ENCODE results near the gene PBLD.
"Not testable (repeated sequence)": the region's sequence is repeated elsewhere in the genome, so short reads cannot be mapped to it uniquely, and the experiment has no call there.

The PBLD gene

DNA sequence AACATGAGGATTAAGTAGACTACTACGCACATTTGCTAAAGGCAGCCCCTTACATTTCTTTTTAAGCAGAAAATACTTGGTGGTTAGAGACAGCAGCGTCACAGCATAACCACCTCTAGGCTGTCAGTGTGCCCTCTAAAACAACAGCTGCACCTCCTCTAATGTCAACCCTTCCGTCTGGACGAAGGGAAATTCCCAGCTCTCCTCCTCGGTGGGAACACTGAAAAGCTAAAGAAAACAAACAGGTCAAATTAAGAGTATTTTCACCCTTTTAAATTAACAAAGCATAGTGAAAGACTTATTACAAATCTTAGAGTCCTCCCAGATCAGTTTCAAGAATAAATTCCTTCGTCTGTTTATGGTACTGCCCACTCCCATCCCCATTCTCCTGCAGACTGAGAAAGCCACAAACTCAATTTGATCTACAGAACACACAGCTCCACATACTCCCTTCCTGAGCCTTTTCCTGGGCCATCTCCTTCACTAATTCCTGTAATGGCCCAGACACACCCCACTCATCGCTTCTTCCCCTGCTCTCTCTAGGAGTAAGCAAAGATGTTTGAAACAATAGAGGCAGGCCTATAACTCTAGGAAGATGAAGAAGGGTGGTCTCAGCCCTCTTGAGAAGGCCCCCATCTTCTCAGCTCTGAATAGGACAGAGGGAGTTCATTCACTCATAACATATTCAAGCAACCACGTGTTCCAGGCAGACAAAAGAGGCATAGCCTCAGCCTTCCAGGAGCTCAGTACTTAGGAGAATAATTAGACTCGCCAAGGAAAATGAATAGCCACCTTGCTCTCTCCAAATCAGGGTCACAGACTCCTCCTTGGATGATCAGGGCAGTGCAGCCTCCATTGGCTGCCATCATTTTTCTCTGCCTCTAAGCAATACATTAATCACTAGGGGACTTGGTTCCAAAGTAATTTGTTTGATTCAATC is 48.4 kb downstream of the PBLD start:
- in situ Hi-C loops (cut with HindIII; ENCODE audit: low sequenced_read_pairs): no loop called here

DNA sequence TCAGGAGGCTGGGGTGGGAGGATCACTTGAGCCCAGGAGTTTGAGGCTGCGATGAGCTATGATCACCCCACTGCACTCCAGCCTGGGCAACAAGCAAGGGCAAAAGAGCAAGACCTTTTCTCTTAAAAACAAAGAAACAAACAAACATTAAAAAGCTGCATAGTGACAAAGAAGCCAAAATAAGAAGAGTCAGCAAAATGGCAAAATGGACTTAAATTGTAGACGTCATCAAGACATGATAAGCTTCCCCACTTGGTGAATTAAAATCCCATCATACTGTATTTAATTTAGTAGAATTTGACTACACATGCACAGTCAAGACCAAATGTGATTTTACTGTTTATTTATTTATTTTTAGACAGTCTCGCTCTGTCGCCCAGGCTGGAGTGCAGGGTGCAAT is 52.0 kb downstream of the PBLD start:
- in situ Hi-C loops (cut with HindIII; ENCODE audit: low sequenced_read_pairs): no loop called here

DNA sequence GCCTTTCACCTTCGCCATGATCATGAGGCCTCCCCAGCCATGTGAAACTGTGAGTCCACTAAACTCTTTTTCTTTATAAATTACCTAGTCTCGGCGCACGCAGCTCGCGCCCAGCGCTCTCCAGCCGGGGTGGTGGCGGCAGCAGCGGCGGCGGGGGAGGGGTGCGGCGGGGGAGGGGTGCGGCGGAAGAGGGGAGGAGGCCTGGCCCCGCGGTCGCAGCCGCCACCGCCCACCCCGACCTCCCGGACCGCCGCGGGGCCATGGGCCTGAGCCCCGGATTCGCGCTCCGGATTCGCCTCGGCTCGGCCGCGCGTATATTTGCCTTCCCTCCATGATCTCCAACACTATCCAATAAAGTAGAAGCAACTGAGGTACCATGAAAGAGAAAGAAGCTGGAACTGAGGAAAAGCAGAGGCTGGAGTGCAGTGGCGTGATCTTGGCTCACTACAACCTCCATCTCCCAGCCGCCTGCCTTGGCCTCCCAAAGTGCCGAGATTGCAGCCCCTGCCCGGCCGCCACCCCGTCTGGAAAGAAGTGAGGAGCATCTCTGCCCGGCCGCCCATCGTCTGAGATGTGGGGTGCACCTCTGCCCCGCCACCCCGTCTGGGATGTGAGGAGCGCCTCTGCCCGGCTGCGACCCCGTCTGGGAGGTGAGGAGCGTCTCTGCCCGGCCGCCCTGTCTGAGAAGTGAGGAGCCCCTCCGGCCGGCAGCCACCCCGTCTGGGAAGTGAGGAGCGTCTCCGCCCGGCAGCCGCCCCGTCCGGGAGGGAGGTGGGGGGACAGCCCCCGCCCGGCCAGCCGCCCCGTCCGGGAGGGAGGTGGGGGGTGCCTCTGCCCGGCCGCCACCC is 53.6 kb downstream of the PBLD start:
- in situ Hi-C loops (cut with HindIII; ENCODE audit: low sequenced_read_pairs): not testable (repeated sequence)

DNA sequence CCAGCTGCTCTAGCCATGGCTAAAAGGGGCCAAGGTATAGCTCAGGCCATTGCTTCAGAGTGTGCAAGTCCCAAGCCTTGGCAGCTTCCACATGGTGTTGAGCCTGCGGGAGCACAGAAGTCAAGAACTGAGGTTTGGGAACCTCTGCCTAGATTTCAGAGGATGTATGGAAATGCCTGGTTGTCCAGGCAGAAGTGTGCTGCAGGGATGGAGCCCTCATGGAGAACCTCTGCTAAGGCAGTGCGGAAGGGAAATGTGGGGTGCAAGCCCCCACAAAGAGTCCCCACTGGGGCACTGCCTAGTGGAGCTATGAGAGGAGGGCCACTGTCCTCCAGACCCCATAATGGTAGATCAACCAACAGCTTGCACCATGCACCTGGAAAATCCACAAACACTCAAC is 54.9 kb downstream of the PBLD start:
- in situ Hi-C loops (cut with HindIII; ENCODE audit: low sequenced_read_pairs): not testable (repeated sequence)

DNA sequence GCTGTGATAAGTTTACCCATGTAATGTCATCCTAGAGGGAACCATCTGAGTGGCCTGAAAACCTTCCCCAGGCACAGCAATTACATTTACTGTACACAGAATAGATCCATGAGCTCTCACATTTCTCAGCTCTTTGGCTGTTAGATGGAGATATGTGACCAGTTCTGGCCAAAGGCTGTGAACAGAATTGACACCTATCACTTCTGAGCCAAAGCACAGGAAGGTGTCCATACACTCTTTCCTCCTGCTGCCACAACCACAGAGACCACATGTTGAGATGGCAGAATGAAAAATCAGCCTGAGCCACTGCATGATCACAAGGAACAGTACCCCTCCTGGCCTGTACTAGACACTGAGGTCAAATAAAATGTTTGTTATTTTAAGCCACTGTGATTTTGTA is 56.5 kb downstream of the PBLD start:
- in situ Hi-C loops (cut with HindIII; ENCODE audit: low sequenced_read_pairs): no loop called here

DNA sequence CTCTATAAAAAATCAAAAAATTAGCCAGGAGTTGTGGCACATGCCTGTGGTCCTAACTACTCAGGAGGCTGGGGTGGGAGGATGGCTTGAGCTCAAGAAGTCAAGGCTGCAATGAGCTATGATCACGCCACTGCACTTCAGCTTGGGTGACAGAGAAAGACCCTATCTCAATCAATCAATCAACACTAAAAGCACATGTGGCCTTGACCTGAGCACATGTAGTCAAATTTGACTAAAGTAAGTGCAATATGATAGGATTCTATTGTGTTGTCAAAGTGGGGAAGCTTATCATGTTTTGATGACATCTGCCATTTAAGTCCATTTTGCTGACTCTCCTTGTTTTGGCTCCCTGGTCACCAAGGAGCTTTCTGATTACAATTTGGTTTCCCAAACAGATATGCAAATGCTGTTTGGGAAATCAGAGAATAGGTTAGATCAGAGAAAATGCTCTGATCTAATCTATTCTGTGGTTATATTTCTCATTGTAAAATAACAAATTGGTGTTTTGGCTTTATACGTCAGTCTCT is 57.1 kb downstream of the PBLD start:
- in situ Hi-C loops (cut with HindIII; ENCODE audit: low sequenced_read_pairs): no loop called here

DNA sequence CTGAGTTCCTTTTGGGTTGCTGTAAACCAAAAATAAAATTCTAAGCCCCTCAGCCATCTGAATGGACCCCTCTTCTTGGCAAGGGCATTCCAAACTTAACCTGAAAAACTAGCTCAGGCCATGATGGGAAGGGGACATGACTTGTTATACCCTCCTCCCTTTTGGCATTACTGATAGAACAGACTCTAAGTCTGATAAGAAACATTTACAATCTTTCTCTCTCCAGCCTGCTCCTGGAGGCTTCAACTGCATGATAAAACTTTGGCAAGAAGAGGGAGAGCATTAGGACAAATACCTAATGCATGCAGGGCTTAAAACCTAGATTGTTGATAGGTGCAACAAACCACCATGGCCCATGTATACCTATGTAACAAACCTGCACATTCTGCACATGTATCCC is 59.9 kb downstream of the PBLD start:
- in situ Hi-C loops (cut with HindIII; ENCODE audit: low sequenced_read_pairs): no loop called here

DNA sequence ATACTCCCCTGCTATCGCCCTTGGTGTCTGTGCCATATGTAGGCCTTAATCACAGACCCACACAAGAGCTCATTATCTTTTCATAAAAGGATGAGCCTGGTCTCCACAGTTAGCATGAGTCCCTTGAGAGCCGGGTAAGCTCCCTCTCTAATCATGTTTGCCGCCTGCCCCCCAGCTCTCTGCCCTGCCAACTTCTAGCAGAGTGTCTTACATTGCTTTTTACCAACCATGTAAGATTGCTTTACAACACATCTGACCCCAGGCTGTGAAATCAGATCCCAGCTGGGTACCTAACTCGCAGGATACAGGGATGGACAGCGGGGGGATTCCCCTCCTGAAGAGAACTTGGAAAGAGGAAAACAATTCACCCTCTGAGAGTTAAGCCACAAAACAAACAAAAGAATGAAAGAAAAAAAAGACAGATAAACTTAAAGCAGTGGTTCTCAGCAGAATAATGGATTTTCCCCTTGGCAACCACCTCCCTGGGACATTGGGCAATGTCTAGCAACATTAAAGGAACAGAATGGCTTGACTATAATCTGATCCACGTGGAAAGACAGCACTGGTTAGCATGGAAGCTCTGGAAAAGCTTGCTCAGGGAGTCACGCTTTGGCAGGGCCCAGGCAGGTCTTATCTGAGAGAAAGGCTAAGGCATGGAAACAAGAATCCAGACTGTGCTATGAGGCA is 61.4 kb downstream of the PBLD start:
- in situ Hi-C loops (cut with HindIII; ENCODE audit: low sequenced_read_pairs): no loop called here

DNA sequence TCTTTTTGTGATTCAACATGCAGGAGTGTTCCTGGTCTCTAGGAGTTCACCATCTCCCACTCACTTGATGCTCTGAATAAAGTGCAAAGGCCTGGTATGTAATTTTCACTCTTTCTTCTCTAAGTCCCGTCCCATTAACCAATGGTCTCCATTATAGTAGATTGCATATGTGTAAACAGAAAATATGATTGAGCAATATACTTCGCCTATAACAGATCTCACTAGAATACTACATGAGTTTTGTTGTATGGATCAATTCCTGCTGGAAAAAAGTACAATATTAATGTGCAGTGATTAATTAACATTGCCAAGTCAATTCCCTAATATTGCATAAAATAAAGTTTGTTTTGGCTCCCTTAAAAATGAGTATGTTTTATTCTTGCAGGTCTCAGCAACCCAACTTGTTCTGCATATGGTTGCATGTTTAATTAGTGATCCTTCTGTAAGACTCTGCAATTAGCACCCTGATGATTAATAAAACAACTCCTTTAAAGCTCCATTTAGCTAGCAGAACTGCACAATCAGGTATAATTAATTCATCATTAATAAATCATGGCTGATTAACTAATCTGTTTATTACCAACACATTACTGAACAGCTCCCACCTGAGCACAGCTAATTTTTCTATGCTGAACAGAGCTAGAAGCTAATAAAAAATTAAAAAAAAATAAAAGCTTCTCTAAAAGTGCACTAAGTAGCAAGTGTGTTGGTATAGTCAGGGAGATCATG is 63.0 kb downstream of the PBLD start:
- in situ Hi-C loops (cut with HindIII; ENCODE audit: low sequenced_read_pairs): no loop called here

DNA sequence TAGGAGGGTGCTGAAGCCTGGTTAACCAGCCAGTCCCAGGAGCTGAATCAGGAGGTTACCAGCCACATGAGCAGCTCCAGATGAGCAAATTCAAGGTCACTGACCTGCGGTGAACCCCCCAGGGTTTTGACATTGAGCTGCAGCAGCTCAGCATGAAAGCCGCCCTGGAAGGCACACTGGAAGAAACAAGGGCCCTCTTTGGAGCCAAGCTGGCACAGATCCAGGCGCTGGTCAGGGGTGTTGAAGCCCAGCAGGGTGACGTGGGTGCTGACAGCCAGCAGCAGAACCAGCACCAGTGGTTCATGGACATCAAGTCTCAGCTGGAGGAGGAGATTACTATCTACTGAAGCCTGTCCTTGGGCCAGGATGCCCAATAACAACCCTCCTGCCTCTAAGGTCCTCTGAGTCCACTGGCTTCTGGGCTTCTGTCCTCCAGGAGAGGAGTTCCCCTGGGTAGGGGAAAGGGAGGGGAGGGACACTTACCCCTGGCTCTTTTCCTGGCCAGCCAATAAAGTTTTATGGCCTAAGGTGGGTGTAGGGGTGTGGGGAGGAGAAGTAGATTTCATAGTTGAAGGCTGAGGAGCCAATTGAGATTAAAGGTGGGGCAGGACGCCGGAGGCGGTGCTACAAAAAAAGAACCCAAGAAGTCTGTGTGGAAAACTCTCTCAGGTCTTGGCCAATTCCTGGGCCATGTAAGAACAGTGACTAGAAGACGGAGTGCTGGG is 71.4 kb downstream of the PBLD start:
- in situ Hi-C loops (cut with HindIII; ENCODE audit: low sequenced_read_pairs): no loop called here

DNA sequence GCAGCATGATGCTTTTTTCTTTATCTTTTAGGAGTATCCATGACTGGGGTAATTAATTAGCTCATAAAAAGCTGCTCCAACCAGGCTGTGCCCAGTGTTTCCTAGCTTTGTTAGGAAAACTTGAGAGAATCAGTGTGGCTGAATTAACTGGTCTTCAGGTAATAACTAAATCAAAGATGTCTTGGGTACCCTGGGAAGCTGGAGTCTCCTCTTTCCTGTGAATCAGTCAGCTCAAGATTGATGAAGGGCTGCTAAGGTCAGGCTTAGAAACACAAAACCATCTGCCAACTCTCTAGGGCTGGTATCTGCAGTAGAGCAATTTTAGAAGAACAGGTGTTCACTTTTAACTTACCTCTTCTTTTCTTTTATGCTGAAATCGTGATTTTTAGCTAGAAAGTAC is 79.4 kb downstream of the PBLD start:
- in situ Hi-C loops (cut with HindIII; ENCODE audit: low sequenced_read_pairs): no loop called here

DNA sequence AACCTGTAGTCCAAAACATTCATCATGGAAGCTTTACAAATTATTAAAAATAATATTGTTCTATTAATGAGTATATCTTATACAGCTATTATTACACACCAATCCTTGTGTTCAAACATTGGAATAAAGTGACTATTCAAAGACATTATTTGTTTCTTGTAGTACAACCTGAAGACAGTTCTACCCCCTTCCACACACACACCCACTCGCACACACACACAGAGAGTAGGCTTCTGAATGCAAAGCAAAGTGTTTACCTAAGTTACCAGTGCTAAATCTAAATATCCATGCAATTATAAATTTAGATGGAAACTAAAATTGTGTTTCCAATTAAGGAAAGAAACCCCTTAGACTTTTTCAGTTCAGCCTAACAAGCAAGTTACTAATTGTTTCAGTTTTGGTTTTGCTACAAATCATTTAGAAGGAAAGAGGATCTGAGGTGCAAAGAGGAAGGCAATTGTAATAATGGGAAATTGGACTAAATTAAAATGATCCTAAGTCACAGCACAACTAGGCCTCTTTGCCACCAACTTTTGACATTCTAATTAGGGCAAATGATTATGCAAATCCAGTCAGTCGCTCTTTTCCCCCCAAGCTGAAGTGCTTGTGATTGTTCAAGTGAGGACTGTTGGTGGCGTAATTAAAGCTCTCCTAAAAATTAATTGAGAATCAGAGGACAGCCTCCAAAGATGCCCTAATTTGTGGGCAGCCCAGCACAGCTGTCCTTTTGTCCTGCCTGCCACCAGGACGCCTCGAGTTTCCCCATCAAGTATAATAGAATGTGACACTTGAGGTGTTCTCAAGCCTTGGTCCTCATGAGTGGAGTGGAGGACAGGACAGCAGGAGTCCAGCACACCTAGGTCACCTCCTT is 80.9 kb downstream of the PBLD start:
- in situ Hi-C loops (cut with HindIII; ENCODE audit: low sequenced_read_pairs): no loop called here

DNA sequence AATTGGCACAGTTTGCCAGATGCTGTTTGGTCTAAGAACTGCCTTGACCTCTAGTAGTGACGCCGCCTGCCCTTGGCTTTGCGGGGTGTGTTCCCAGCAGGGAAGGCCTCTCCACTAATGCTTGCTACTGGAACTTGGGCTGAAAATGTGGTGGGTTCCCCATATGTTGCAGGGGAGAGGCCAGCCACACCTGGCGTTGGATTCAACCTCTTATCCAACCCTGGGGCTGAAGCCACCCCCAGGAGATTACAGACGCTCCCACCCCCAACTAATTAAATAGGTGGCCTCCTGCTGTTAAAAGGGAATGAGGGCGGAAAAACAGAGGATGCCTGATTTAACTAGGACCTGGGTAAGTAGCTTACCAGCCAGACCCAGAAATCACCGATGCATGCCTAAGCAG is 81.6 kb downstream of the PBLD start:
- in situ Hi-C loops (cut with HindIII; ENCODE audit: low sequenced_read_pairs): no loop called here

DNA sequence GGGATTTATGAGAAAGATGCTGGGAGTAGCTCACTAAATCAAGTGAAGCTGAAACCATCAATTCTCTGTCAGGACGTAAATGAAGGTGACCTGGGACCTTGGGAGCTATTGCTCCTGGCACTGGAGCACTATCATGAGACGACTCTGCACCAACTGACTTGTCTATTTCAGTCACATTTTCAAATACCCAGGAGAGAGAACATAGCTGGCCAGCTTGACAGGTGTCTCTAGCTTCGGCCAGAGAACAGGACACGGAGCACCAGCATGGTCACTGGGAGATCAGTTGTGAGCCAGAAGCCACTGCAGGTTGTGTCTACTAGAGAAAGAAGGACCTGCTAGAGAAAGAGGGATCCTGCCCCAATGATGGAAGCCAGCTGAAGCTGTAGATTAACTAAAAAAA is 83.4 kb downstream of the PBLD start:
- in situ Hi-C loops (cut with HindIII; ENCODE audit: low sequenced_read_pairs): no loop called here

DNA sequence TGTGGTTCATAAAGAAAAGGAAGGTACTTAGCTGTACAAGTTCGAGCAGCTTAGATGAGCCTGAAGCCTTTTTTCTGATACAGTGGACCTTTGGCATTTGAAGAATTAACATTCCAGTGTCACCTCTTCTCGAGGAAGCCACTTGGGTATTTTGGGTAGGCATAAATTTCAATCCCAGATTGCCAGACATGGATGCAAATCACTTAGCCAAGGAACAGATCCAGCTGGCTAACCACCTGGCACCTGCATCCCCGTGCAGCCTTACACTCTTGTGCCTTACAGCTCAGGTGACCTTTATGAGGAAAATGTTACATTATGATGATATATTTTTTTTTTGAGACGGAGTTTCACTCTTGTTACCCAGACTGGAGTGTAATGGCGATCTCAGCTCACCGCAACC is 84.8 kb downstream of the PBLD start:
- in situ Hi-C loops (cut with HindIII; ENCODE audit: low sequenced_read_pairs): no loop called here

DNA sequence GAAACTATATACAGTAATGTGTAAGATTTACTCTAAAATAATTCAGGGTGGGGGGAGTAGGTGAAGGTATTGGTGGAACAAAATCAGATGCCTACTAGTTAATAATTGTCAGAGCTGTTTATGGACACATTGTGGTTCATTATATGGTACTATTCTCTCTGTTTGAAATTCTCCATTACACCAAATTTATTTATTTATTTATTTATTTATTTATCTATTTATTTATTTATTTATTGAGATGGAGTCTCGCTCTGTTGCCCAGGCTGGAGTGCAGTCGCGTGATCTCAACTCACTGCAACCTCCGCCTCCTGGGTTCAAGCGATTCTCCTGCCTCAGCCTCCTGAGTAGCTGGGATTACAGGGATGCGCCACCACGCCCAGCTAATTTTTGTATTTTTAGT is 86.3 kb downstream of the PBLD start:
- in situ Hi-C loops (cut with HindIII; ENCODE audit: low sequenced_read_pairs): not testable (repeated sequence)

DNA sequence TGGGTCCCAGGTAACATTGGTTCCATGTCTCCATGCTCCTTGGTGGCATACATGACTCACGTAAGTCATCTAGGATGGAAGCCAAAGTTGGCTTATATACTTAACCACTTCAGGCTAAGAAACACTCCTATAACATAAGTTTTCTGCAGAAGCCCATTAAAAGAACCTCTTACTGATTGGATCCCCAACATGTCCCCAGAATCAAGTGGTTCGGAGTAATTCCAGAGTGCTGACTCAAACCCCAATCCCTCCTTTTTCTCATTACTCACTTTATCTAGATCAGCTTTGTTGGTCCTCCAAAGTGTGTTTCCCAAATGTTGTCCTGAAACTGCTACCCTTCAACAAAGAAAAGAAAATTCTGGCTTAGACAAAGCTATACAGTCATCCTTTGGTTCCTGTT is 90.7 kb downstream of the PBLD start:
- in situ Hi-C loops (cut with HindIII; ENCODE audit: low sequenced_read_pairs): no loop called here

DNA sequence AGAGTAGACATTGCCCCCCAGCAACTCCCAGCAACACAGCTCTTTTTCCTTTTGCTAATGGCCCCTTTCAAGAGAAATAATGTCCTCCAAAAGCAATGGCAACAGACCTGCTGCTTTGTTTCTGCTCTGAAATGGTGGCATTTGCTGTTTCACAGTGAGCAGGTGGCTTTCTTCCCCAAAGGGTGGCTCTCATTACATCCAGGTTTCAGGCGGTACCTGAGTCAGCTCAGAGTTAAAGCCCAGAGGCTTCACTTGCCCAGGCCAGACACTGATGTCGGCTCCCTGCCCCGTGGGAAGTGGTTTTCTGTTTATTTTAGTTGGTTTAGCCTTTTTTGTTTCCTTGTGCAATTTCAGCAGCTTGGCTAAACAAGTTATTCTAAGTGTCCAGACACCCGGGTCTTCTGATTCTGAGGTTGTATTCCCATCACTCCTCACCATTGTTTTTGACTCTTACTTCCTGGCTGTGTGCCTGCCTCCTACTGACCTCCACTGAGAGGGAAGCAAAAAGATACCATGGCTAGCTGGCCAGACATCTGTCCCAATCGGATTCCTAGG is 93.1 kb downstream of the PBLD start:
- in situ Hi-C loops (cut with HindIII; ENCODE audit: low sequenced_read_pairs): no loop called here

DNA sequence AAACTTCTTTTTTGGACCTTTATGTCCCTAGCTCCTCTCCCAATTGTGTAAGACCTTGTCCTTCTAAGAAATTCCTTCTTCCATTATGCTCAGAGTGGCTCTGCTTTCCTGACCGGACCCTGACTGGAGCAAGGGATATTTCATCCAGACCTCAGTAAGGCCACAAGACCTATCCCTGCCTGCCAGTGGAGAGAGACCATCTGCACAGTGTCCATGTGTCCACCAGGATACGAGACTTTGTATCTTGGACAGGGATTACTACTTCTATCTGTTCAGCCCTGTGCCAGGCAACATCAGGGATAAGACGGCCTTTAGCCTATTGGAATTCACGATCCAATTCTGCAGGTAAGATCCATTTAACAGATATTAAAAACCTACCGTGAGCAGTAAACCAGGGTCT is 93.7 kb downstream of the PBLD start:
- in situ Hi-C loops (cut with HindIII; ENCODE audit: low sequenced_read_pairs): no loop called here
